GM21786 (cell line): ENCODE measurements around the gene THYN1.

Experiments used
- ATAC-seq: cut with Tn5 transposase; IDR thresholded peaks from one replicate; pipeline ENCODE4 v1.9.1; 2021; ENCODE audit not compliant: unreplicated experiment

Gene THYN1

DNA sequence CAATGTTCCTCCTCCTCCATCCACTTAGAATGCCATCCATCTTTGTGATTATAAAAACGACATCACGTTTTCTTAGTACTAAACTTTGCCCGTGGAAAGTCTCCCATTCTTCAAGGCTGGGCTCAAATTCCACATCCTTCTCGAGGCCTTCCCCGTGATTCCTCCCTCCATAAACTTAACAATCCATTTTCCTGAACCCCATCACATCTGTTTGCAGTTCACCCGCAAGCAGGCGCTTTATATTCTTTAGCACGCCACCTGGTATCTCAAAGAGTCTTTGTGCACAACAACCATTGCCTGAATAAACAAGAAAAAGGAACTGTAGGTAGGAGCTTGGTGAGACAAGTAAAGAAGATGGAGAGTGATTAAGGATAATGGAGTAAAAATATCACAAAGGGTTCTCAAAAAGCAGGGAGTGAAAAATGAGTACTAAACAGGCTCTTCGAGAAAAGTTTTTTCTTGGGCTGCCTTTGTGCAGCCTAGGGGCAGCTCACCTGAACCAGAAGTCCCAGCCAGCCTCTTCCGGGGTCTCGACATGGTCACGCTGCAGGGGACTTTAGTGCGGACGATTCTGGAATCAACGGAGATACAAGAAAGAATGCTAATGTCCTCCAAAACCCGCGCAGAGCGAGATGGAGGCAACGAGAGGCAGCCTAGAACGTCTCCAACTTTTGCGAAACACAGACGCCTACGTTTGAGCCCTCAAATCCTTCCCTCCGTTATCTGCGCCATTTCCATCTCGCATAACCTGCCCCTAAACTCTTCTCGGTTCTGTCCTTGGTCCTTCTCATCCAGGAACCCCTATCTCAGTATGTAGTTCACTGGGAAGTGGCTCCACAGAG lies 585 bp downstream of the THYN1 start:
- ATAC-seq = peak; percentile 20

- ATAC-seq = no peak
Measured at GRCh38 chr11:134250675-134251074, 2.5 kb downstream of the THYN1 start.

DNA sequence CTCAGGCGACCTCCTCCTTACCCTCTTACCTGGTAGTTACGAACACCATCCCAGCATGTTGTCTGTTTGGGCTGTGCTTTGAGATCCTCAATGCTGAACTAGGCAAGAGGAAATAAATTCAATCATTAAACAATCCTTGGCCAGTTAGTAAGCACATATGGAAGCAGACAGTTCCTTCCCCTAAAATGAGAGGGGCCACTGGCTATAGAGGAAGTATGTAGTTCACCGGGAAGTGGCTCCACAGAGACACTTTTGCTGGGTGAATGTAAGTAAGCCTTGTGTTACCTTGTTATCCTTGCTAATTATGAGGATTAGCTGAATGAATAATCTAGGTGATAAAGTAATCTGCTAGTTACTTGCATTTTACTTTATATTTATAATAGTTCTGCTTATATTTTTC lies 2.9 kb downstream of the THYN1 start:
- ATAC-seq = no peak

DNA sequence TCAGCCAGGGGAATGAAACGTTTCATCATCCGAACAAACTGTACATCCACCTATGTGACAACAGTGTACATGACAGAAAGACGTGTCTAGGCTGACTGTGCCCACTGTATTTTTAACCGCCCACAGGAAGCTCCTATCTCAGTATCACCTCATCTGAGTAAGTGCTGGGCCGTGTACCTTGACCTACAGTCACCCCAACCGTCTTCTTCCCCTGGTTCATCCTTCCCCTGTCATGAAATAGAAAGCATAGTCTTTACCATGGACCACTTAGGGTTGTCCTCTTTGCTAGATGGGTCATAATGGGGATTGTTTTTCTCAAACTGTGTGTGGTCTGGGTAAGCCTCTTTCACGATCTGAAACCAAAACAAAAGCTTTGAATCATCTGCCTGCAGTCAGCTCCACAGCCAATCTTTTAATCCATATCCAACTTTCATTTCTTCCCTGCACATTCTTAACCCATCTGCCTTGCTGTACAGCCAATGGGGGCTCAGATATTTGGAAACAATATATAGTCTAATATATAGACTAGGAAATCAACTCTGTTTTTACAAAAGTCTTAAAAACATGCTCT lies 4.2 kb downstream of the THYN1 start:
- no peak for ATAC-seq

GRCh38 chr11:134246678-134247077 lies 6.5 kb downstream of the THYN1 start:
- no peak for ATAC-seq

DNA sequence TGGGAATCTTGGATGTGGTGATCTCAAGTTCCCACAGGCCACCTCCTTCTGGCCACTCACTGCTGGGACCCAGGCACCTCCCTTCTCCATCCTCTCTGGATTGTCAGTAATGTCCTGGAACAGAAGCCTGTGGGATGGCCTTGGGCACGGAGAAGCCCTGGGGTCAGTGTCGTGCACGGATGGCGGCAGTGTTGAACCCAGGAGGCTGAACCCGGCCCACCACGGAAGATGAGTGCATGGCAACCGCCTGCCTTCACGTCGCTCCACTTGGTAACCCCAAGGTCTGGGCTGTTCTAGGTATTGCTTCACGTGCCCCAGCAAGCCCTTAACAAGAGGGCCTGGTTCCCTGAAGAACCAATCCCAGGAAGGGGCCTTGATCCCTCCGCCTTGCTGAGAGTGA lies 7.1 kb downstream of the THYN1 start:
- no peak for ATAC-seq

DNA sequence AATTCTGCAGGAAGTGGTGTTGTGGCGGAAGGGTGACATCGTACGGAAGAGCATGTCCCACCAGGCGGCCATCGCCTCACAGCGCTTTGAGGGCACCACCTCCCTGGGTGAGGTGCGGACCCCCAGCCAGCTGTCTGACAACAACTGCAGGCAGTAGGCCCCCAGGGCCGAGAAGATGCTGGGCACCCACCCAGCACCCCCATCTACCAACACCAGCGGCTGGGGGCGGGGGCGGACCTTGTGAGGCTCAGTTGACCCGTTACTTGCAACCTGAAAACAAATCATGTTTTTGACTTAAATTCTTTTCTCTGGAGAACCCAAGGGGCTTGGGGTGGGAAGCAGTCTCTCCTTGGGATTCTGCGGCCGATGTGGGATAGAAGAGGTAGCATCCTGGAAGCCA lies 7.7 kb downstream of the THYN1 start:
- ATAC-seq = no peak

- ATAC-seq = peak; percentile 81
Measured at GRCh38 chr11:134244593-134244992, 8.6 kb downstream of the THYN1 start.

GRCh38 chr11:134243913-134244312 lies 9.2 kb downstream of the THYN1 start:
- no peak for ATAC-seq

DNA sequence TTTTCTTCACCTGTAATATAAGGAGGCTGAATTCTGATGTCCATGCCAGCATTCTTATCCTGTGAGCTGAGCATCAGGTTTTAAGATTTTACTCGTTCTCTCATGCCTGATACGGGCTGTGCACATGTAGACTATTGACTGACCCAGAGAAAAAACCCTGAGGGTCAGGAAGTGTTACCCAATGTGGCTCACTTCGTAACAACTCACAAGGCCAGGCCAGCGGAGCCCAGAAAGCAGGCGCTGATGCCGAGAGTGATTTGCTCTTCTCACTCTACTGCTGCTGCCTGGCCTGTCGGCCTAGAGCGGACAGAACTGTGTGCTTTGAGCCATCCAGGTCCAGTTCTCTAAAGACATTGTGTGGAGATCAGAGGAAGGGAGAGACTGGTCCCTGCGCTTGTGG lies 10.8 kb downstream of the THYN1 start:
- no peak for ATAC-seq

DNA sequence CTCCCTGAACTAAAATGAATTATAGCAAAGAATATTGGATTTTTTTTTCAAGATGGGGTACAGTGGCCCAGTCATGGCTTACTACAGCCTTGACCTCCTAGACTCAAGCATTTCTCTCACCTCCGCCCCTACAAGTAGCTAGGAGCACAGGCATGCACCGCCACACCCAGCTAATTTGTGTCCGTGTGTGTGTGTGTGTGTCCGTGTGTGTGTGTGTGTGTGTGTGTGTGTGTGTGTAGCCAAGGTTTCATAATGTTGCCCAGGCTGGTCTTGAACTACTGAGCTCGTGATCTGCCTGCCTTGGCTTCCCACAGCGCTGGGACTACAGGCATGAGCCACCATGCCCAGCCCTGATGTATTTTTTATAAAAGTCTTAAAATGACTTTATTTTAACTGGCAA lies 12.6 kb downstream of the THYN1 start:
- no peak for ATAC-seq

DNA sequence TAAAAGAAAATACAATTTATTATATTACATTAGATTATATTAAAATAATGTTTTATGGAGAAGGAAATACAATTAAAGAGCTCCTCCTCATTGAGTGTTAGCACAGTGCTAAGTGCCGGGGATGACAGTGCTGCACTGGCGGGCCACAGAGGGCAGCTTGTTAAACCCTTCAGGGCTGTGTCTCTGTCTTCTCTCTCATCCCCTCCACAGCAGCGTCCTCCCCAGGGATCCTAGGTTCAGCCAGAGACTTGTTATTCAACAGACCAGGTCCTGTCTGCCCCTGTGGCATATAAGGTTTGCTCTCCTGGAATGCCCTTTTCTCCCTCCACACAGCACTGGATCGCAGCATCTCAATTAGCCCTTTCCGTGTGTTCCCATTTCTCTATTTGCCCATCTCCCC lies 14.2 kb downstream of the THYN1 start:
- ATAC-seq = no peak

DNA sequence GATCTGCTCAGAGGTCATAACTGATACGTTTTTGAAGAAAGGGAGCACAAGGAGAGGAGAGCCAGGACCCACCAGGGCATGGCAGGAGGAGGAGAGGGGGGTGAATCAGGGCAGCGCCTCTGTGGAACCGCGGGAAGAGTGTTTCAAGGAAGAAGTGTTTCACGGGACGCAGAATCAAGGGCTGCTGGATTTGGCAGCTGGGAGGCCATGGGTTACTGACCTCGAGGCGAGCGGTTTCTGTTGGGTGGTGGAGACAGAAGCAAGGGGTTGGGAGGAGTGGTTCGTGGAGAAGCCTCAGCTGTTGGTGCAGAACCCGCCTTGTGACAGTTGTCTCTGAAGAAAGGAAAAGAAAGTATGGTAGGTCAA lies 15.6 kb downstream of the THYN1 start:
- no peak for ATAC-seq

DNA sequence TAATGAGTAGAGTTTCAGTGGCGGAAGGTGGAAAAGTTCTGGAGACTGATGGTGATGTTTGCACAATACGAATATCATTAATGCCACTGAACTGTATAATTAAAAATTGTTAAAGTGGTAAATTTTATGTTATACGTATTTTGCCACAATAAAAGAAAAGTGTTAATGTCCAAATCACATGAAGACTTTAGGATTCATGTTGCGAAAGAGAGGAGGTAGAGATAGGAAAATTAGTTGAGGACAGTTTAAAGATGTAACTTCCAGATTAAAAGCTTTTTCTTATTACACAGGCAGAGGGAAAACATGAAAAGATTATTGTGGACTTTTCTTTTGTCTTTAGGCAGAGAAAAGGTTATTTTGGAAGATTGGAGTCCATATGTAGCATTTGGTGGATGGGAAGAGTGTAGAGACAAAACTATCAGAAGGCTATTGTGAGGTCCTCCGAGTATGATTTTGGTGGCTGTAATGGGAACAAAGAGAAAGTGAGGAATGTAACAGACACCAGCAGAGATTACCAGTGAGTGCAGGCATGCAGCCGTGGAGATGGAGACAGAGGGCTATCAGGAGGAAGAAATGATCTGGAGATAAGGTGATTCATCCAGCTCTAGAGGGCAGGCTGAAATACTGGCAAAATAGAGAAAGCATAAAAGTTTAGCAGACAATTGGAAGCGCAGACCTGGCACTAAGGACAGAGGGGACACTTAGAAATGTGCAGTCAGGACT lies 16.2 kb downstream of the THYN1 start:
- ATAC-seq = no peak

DNA sequence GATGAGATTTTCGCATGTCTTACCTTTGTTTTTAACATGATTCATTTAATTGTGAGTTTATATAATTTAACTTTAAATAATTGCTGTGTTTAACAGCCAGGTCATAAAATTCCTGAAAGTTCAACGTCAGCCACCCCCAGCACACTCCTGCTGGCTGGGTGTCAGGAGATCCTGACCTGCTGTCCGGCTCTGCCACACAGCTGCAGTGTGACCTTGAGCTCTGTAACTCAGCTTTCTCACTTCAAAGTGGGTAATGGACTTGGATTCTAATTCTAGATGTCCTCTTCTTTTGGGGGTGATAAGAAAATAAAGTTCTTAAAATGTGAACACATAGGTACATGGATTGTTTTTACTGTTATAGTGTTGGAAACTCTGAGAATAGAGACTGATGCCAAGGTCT lies 17.8 kb downstream of the THYN1 start:
- no peak for ATAC-seq

- ATAC-seq = no peak
Measured at GRCh38 chr11:134233729-134234179, 19.4 kb downstream of the THYN1 start.

DNA sequence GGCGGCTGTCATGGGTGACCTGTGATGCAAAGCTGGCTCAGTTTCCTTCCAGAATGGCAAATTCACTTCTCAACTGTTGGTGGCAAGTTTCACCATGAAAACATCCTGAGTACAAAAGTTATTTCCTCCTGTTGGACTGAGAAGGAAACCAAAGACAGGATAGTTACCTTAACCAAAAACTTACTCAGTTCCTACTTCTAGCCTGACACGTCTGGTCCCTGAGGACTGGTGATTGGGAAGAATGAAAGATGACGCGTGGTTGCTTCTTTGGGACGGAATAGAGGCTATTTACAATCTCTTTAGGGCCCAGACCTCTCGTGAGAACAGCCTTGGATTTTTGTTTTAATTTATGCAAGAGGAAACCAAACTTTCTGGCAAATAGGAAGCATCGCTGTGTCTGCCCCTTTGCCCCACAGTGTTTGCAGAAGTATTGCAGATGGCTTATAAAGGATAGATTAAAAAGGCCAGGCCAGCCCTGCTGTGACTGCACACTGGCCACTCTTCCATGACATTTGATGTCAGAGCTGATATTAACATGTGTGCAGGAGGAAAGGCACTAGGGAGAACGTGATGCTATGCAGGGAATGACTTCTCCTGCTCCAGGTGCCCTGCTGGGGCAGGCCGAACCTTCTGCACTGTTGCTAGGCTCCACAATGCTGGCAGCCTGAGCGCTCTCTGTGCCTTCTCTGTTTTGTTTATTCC lies 21.0 kb downstream of the THYN1 start:
- ATAC-seq = no peak

DNA sequence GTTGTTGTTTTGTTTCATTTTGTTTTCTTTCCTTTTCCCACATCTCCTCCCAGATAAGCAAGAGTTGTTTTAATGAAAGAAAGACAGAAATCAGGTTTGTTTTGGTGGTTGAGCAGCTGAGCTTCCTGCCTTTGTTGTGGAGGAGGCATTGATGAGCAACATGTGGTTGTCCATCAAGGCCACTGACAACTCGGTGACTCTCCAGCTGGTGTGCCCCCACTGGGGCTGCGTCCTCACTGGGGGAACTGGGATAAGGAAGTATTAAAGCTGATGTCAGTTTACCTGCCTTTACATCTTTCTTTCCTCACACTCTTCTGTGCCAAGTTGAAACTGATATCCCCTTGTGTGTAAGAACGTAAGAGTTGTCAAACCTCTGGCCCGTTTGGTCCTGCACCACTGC lies 22.8 kb downstream of the THYN1 start:
- no peak for ATAC-seq

- no peak for ATAC-seq
Measured at GRCh38 chr11:134229126-134229790, 23.9 kb downstream of the THYN1 start.

DNA sequence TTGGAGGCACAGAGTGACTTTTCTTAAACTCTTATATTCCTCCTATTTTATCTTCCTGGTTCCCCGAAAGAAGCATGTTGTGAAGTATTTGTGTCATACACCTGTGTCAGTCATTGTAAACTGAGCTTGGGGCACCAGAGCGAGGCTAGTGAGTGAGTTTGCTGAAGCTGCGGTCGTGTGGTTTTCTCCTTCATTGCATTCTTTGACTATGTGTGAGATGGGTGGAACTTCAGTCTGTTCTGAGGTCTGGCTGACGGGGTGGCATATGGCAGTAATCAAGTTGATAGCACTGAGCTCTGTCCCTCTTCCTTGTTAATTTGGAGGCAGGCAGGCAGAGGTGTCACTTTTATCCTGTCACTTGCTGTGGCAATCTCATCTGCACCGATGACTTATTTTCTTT lies 24.5 kb downstream of the THYN1 start:
- peak; percentile 55 for ATAC-seq

DNA sequence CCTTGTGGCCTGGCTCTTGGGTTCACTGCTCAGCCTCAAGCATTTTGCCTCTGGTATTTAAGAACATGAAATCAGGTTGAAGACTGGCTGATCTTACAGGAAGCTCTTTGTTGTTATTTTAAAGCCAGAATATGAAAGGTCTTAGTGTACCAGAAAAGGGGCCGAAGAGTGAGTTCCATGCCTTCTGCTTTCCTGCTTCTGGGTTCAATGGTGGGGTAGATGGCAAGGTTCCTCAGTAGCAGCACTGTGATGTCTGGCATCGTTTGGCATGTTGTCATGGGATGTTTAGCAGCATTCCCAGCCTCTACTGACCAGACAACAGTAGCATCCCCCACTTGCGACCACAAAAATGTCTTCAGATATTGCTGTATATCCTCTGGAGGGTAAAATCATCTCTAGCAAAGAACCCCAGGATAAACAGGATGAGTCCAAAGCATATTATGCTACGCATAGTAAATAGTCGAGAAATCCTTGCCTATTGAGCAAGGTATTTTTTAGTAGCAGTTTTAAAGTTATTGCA lies 26.3 kb downstream of the THYN1 start:
- ATAC-seq = no peak
